GM23338 (cell line): Measurements from ENCODE around the gene TGFBR3. TPM values are rescaled to one million over a fixed set of nuclear protein-coding genes. Genes with fewer than 3 reads are reported as not detected.

Experiments
- CREB1 ChIP-seq: fragments of 250-450 bp; sonication (Bioruptor Pico); IDR thresholded peaks from 2 replicates; pipeline ENCODE4 v1.5.0; 2020; ENCODE audit warnings: low read depth, mild to moderate bottlenecking, moderate library complexity
- ETS1 ChIP-seq: IDR thresholded peaks from 2 replicates; pipeline ENCODE4 v1.6.1; 2016; ENCODE audit warnings: antibody characterized with exemption
- EZH2 ChIP-seq: fragments of 200-600 bp; sonication (generic); IDR thresholded peaks from one replicate; pipeline ENCODE4 v1.8.0; 2017; ENCODE audit warnings: antibody characterized with exemption, mild to moderate bottlenecking, low read depth; ENCODE audit not compliant: unreplicated experiment
- JUNB ChIP-seq: IDR thresholded peaks from one replicate; pipeline ENCODE4 v1.6.1; 2016; ENCODE audit warnings: antibody characterized with exemption; ENCODE audit not compliant: unreplicated experiment
- NANOG ChIP-seq: IDR thresholded peaks from 2 replicates; pipeline ENCODE4 v1.6.1; 2016; ENCODE audit warnings: antibody characterized with exemption, borderline replicate concordance
- STAT1 ChIP-seq: IDR thresholded peaks from one replicate; pipeline ENCODE4 v1.6.1; 2016; ENCODE audit warnings: antibody characterized with exemption; ENCODE audit not compliant: unreplicated experiment
- ZNF331 ChIP-seq: fragments of 250-450 bp; sonication (Bioruptor Pico); IDR thresholded peaks from 2 replicates; pipeline ENCODE4 v1.5.0; 2020; ENCODE audit warnings: low read depth, mild to moderate bottlenecking, moderate library complexity
- ZNF462 ChIP-seq: fragments of 250-450 bp; sonication (Bioruptor Pico); IDR thresholded peaks from 2 replicates; pipeline ENCODE4 v1.5.0; 2020; ENCODE audit warnings: mild to moderate bottlenecking, moderate library complexity
- polyA plus RNA-seq: library from polyadenylated mRNA; unstranded; fragments of >200 nt; fragmentation: Nextera tagmentation; extraction: Ambion mirVana; gene quantifications from 2 replicates; pipeline ENCODE4 v1.2.1, GENCODE V29; 2016
- total RNA-seq: library from RNA; depleted of rRNA; stranded (reverse); fragments of >200 nt; shearing (Covaris generic); gene quantifications from 2 replicates; pipeline ENCODE4 v1.2.3, GENCODE V29; 2014
- TF ChIP-seq, protein P1 (sequence below): IDR thresholded peaks from one replicate; pipeline ENCODE4 v1.6.1; 2018; ENCODE audit warnings: antibody characterized with exemption; ENCODE audit not compliant: unreplicated experiment

Gene TGFBR3
- total and polyA plus RNA-seq, 2 experiments from 2014 or later, result 1.7 to 2.9 TPM

GRCh38 chr1:91742848-91743292 is 143.1 kb downstream of the TGFBR3 start (continued):
- TF ChIP-seq ZNF462 (CRISPR knock-in tag) (no peak), CREB1 (no peak), JUNB (no peak), EZH2 (no peak), NANOG (no peak), STAT1 (no peak), ETS1 (no peak), ZNF331 (CRISPR knock-in tag) (no peak)
- TF ChIP-seq, protein P1, sequence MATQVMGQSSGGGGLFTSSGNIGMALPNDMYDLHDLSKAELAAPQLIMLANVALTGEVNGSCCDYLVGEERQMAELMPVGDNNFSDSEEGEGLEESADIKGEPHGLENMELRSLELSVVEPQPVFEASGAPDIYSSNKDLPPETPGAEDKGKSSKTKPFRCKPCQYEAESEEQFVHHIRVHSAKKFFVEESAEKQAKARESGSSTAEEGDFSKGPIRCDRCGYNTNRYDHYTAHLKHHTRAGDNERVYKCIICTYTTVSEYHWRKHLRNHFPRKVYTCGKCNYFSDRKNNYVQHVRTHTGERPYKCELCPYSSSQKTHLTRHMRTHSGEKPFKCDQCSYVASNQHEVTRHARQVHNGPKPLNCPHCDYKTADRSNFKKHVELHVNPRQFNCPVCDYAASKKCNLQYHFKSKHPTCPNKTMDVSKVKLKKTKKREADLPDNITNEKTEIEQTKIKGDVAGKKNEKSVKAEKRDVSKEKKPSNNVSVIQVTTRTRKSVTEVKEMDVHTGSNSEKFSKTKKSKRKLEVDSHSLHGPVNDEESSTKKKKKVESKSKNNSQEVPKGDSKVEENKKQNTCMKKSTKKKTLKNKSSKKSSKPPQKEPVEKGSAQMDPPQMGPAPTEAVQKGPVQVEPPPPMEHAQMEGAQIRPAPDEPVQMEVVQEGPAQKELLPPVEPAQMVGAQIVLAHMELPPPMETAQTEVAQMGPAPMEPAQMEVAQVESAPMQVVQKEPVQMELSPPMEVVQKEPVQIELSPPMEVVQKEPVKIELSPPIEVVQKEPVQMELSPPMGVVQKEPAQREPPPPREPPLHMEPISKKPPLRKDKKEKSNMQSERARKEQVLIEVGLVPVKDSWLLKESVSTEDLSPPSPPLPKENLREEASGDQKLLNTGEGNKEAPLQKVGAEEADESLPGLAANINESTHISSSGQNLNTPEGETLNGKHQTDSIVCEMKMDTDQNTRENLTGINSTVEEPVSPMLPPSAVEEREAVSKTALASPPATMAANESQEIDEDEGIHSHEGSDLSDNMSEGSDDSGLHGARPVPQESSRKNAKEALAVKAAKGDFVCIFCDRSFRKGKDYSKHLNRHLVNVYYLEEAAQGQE, result no peak
